VCaP (cell line): ENCODE results near the gene RRBP1.

ENCODE experiments used
- H3K27ac ChIP-seq: fragments of 450-650 bp; 2 replicates; pipeline ENCODE4 v1.5.1; 2017
- TF ChIP-seq, protein P1 (sequence below): fragments of 450-650 bp; conservative IDR thresholded peaks from 2 replicates; pipeline ENCODE4 v1.5.1; 2017; ENCODE audit warnings: mild to moderate bottlenecking, moderate library complexity

Gene RRBP1

DNA sequence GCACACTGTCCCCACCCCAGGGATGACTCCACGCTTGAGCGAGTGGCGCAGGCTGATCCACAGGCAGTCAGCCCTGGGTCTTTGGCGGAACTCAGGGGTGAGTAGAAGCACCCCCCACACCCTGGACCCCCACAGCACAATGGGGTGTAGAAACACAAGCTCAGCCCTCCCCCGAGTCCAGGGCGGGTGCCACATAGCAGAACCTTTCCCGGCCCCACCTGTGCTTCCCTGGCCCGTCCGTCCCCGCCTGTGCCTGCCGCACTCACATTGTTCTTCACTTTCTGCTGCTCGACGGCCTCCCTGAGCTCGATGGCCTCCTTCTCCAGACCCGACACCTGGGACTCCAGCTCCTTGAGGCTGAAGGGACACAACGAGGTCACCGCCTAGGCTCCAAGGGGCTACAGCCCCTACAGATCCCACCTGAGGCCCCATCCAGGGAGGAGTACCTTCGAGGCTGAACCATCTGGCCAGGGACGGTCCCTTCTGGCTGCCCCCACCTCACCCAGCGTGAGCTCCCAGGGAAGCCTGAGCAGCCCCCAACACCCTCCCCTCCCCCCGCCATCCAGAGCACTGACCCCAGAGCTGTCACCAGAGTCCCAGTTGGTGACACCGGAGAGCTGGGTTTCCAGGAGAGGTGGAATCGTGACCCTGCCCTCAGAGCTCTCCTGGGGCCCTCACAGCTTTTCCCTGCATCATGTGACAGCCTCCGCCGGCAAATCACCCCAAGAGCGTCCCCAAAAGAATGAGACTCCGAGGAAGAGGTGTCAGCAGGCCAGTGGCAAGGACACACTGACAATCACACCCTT, 56.6 kb downstream of the RRBP1 start:
- TF ChIP-seq, protein P1, sequence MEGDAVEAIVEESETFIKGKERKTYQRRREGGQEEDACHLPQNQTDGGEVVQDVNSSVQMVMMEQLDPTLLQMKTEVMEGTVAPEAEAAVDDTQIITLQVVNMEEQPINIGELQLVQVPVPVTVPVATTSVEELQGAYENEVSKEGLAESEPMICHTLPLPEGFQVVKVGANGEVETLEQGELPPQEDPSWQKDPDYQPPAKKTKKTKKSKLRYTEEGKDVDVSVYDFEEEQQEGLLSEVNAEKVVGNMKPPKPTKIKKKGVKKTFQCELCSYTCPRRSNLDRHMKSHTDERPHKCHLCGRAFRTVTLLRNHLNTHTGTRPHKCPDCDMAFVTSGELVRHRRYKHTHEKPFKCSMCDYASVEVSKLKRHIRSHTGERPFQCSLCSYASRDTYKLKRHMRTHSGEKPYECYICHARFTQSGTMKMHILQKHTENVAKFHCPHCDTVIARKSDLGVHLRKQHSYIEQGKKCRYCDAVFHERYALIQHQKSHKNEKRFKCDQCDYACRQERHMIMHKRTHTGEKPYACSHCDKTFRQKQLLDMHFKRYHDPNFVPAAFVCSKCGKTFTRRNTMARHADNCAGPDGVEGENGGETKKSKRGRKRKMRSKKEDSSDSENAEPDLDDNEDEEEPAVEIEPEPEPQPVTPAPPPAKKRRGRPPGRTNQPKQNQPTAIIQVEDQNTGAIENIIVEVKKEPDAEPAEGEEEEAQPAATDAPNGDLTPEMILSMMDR: no peak
- no peak overlapping the region for H3K27ac ChIP-seq

DNA sequence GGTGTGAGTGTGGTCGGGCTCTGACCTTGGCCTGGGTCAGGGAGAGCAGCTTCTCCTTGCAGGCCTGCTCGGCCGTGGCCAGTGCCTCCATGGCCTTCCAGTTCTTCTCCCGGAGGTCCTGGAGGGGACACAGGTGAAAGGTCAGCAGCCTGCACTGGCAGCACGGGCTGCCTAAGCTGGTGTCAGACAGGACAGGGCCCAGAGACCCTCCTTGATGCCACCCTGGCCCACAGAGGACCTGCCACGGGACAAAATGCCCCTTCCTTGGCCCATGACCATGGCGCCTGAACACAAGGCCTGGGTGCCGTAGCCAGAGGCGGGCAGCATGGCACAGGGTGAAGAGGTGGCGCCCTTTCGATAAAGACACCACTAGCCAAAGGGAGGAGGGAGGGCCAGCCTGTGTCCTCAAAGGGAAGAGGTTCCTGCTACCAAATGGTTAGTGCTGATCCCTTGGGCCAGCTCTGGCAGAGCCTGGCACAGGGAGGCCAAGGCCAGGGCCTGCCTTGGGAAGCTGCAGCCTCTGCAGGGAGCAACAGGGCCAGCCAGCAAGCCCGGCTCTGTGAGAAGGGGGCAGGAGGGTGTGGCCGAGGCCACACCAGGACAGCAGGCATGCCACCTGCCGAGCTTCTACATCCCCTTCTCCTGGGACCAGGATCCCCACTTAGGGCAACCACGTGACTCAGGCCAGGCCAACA, 57.3 kb downstream of the RRBP1 start:
- no peak overlapping the region for H3K27ac ChIP-seq
- TF ChIP-seq, protein P1: no peak

DNA sequence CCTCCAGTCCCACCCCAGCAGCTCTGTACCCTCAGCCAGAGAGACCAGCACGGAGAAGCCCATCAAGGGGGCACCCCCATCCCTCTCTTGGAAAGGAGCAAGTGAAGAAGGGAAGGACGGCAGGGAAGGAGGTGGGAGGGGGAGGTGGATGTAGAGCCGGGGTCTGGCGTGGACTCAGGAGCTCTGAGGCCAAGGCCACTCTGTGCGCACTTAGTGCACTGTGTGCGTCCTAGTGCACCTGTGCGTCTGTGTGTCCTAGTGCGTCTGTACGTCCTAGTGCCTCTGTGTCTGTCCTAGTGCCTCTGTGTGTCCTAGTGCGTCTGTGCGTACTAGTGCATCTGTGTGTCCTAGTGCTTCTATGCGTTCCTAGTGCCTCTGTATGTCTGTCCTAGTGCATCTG, 58.0 kb downstream of the RRBP1 start:
- TF ChIP-seq, protein P1: no peak
- no peak overlapping the region for H3K27ac ChIP-seq

DNA sequence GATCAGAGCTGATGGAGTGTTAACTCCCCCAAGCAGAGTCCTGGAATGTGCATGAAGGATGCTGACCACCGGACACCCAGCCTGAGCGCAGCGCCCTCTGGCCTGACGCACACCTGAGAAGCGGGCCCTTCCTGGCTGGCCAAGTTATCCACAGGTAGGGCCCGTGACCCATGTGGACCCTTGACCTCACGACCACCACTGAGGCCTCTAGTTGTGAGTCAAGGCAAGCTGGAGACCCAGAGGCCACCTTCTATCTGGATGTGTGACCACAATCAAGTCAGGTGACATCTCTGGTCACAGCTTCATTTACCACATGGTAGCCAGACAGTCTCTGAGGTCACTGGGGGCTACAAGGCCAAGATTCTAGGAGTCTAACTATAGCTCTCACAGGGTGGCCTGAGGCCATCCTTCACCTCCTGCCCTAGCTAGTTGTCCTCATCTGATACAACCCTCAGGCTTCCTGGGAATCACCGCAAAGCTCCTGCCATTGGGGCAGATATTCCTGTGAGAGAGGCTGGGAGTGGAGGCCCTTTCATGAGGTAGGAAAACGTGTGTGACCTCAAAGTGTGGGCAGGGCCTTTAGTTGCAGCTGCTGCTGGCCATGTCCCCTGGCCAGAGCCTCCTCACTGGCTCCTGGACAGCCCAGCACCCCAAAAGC, 59.1 kb downstream of the RRBP1 start:
- TF ChIP-seq, protein P1: no peak
- no peak overlapping the region for H3K27ac ChIP-seq

DNA sequence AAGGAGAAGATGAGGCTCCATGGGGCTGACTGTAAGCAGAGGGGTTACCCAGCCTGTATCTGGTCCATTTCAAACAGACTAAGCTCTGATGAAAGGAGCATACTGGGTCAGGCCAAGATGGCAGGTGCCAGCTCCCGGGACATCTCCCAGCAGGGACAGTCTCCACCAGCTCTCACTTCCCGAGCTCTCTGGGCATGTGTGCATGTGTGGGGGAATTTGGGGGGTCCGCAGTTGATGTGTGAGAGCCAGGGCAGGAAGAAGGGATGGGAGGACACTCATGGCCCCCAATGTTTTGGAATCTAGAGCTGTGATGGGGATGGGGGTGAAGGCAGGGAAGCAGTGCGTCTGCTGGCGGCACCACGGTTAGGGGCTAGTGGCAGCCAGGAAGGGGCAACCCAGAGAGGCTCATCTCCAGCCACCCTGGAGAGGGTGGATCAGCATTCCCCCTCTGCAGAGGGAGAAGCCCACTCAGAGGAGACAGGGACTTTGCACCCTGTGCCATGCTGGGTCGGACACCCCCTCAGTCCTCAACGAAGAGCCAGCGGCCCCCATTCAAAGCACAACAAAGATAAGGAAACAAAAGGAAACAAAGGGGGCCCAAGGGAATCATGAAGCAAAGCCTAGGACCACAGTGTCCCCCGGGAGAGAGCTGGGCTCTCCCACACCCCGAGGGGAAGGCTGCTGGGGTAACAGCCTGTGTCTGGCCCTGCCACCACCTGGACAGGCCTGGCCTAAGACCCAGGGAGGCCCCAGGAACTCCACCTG, 59.8 kb downstream of the RRBP1 start:
- H3K27ac ChIP-seq: no peak overlapping the region
- TF ChIP-seq, protein P1: no peak

DNA sequence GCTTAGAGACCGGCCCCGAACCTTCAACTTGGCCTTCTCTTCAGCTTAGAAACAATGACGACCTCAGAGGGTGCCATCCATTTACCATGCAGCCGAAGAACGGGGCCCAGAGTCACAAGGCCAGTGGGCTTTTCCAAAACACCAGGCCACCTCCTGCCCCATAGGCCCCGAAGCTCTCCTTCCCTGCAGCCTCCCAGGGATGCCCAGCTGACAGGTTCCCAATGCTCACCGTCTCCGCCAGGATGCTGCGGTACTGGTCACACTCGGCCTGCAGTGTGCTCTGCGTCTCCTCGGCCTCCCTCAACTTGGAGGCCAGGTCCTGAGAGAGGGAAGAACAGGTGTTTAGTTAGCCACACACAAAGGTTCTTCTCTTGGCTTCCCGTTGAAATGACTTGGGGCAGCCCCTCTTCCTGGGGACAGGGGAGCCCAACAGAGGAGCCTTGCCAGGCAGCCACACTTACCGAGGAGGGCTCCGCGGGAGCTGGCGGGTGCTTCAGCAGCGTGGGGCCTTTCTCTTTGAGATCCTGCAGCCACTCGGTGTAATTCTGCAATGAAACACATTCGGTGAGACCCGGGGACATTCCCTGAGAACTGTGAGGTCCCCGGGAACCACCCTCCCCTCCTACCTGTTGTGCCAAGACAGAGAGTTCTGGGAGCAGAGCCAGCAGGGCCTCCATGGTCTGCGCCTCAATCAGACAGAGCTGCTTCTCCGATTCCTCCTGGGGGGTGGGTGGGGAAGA, 60.6 kb downstream of the RRBP1 start:
- no peak overlapping the region for H3K27ac ChIP-seq
- TF ChIP-seq, protein P1: no peak
